ENCODE data around the gene ROPN1.

Gene ROPN1

DNA sequence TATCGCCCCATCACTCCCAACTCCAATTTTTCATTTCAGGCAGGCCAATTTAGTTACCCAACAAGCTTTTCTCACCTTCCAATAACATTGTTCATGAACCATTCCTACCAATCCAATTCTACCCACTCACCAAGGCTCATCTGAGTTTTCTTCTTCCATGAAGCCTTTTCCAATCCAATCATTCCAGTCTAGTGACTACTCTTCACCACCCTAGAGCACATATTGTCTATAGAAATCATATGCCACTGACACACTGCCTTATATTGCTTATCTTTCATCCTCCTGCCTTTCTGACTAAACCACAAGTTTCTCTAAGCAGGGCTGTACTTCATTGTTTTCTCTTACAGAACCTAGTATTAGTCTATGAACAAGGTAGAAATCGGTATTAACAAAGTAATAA is 42.3 kb downstream of the ROPN1 start:
- DNase-seq = no peak

DNA sequence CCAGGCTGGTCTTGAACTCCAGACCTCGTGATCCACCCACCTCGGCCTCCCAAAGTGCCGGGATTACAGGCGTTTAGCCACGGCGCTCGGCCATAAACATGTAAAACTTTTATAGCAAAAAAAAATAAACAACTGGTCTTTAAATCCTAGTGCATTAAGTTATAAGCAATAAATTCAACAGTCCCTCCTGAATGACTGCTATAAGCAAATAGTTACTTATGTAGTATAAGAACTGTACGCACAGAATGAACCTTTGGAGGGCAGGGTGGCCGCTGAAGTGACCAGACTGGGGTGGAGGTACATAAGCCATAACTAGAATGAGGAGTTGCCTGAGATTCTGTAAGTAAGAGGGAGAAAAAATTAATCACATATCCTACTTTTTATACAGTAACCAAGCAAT is 43.5 kb downstream of the ROPN1 start:
- DNase-seq = no peak

DNA sequence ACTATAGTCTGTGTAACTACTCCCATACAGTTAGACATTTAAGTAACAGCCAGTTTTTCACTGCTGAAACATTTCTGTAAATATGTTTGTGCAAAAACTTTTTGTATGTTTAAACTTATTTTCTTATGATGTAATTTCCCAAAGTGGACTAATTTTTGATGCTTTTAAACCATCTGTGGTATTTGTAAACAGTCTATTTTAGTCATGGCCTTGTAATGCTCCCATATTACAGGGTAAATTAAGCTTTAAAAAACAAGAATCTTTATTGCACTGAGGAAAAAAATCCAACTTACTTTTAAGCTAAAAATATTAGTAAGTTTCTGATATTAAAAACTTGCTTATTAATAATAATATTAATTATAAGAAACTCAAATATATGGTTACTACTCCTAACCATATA is 44.4 kb downstream of the ROPN1 start:
- no peak for DNase-seq

DNA sequence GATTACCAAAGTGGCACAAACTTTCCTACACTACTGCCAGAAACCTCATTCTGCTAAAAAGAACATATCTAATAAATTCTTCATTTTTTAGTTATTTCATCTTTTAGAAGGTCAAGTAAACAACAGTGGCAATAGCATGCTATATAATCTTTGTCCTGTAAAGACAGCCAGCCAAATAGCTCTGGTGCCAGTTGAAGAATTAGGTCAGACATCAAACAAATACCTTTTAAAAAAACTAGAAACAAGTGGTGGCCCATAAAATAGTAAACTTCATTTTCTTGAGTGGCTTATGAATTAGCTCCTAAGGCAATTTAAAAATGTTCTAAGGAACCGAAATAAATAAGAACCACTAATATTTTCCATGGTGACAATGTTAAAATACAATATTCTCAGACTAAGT is 50.4 kb downstream of the ROPN1 start:
- DNase-seq = no peak

DNA sequence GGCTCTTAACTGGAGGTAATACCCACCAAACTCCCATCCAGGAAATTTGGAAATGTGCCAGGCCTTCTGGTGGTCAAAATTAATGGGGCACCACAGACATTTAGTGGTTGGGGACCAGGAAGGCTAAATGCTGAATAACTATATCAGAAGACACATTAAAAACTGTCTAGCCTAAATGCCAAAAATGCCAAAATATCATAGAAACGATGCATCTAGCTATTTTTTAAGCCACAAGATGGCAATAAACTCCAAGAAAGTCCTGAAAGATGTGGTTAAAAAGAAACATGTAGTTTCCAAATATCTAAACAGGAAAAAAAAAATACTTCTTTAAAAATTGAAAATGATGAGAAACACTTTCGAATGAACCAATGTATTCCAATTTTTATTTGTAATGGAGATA is 50.8 kb downstream of the ROPN1 start:
- DNase-seq = no peak

DNA sequence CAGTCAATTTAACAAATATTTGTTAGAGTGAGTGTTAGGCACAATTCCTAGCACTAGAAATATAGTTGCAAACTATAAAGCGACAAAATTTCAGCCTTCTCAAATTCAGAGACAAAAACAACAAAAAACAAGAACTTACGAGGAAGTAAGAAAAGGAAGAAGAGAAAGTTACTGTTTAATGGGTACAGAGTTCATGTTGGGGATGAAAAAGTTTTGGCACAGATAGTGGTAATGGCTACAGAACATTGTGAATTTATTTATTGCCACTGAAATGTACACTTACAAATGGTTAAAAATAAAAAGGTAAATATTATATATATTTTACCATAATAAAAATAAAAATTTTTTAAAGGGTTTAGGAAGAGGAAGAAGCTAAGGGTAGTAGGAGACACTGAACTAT is 52.2 kb downstream of the ROPN1 start:
- DNase-seq = no peak

DNA sequence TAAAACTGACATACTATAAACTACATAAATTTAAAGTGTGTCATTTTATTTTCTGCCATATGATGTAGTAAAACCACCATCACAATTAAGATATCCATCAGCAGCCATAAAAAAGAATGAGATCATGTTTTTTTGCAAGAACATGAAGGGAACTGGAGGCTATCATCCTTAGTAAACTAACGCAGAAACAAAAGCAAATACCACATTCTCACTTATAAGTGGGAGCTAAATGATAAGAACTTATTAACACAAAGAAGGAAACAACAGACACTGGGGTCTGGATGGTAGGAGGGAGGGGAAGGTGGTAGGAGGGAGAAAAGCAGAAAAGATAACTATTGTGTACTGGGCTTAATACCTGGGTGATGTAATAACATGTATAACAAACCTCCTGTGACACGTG is 55.5 kb downstream of the ROPN1 start:
- no peak for DNase-seq

DNA sequence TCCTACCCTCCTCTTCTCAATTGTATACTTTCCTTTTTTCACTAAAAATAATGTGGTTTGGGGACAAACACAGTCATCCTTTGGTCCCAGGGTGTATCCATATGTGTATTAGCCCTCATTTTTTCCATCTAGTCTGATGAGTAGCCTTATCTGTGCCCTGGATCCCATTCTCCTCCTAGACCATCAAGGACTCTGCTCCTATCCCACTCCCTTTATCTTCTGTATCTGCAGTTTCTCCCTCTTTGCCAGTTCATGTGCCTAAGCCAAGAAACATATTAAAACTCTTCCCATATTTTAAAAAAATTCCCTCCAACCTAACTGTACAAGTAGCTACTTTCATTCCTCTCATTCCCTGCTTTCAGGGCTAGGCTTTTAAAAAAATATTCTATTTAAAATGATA is 56.1 kb downstream of the ROPN1 start:
- no peak for DNase-seq

DNA sequence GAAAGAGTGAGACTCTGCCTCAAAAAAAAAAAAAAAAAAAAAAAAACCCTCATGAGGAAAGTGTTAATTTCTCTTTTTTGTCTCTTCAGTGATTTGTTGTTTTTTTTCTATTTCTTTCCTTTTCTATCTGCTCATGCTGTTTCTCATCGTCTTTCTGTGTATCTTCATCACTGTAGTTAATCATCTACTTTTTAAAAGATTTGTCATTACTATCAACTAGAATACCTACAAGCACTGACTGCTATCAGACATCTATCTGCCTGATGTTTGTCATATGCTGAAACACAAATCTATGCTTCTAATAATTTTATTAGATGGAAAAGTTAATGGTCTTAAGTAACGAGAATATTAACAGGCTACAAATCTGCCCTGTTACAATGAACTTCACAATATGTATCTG is 57.7 kb downstream of the ROPN1 start:
- no peak for DNase-seq

DNA sequence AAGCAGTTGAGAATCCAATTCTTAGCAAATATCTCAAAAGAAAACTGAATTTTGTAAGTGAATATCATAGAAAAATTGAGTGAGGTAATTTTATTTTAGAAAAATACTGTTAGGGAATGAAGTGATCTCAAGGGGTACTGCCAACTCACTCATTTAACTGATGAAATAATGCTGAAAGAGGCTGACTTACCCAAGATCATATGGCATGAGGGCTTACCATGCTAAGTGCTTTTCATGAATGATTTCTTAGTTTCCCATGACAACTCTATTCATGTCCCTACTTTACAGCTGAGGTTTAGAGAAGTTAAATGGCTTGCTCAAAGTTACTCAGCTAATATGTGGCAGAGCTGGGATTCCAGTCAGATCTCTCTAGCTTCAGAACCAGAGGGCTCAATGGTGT is 61.5 kb downstream of the ROPN1 start:
- no peak for DNase-seq

DNA sequence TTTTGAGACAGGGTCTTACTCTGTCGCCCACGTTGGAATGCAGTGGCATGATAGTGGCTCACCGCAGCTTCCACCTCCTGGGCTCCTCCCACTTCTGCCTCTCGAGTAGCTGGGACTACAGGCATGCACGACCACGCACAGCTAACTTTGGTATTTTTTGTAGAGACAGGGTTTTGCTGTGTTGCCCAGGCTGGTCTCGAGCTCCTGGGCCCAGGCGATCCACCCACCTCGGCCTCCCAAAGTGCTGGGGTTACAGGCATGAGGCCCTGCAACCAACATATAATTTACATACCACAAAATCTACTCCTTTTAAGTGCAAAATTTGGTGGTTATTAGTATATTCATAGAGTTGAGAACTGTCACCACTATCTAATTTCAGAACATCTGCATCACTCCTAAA is 62.6 kb downstream of the ROPN1 start:
- no peak for DNase-seq

DNA sequence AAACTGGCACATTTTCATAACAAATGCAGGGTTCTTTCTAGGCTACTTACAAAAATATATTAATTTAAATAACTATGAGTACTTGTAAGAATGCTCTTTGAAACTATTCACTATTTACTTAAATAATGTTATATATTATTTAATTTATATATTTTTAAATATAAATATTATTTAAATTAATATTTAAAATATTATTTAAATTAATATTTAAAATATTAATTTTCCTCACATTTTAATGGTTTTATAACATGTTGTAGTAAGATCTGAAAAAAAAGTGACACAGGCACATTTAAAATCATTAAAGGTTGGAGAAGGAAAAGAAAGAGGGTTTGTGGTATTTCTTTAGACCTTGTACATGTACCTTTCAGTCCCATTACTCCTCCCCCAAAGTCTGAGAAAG is 65.5 kb downstream of the ROPN1 start:
- no peak for DNase-seq

DNA sequence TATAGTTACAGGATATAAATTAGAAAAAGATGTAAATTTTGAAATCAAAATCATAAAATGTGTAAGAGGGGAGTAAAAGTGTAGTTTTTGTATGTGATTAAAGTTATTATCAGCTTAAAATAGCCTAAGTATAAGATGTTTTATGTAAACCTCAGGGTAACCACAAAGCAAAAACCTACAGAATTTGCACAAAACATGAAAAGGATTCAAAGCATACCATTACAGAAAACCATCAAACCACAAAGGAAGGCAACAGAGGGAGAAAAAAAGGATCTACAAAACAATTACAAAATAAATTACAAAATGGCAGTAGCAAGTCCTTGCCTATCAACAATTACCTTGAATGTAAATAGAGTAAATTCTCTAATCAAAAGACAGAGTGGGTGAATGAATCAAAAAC is 71.1 kb downstream of the ROPN1 start:
- no peak for DNase-seq

DNA sequence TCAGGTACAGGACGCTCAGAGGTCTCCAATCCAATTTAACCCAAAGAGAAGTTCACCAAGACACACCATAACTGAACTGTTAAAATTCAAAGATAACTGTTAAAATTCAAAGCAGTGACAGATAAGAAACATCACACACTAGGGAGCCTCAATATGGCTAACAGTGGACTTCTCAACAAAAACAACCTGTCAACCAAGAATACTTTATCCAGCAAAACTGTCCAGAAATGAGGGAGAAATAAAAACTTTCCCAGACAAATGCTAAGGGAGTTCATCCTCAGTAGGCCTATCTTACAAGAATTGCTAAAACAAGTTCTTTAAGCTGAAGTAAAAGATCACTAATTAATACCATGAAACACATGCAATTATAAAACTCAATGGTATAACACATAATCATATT is 71.5 kb downstream of the ROPN1 start:
- no peak for DNase-seq

DNA sequence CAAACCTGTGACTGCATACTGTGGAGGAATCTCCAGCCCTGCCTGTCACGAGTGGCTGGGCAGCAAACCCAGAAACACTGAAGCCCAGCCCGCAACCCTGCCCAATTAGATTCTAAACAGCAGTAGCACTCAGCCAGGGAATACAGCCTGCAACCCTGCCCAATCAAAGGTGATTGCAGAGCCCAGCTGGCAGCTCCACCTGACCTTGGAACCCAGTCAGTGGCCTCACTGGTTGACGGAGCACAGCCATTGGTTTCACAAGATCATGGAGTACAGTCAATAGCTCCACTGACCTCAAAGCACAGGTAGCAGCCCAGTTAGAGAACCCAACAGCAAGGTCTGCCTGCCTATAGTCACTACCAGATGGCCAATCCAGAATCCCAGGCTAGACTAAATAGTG is 72.6 kb downstream of the ROPN1 start:
- DNase-seq = no peak

Data from amygdala (tissue), 56 donors.